ENCODE data around the gene TRMO. TPM values are rescaled to one million over a fixed set of nuclear protein-coding genes. Genes with fewer than 3 reads are reported as not detected.

The TRMO gene
- total and polyA plus RNA-seq, 2 experiments from 2014 or later, result 5.0 to 6.4 TPM

GRCh38 chr9:97903177-97903576 is 19.1 kb downstream of the TRMO start:
- Histone ChIP-seq H3K27ac (ENCODE audit: low read depth) (no peak overlapping the region), H3K9me2 (ENCODE audit: insufficient read depth) (no peaks in the 10 kb centered on the region), H3K27me3 (ENCODE audit: insufficient read depth) (no peaks in the 10 kb centered on the region), H3K4me1 (ENCODE audit: insufficient read depth) (no peaks in the 10 kb centered on the region), H3K79me2 (replicated peaks; ENCODE audit: insufficient read depth) (no peaks in the 10 kb centered on the region), H2AFZ (no peak overlapping the region), H3K4me3 (no peak overlapping the region), H3K36me3 (ENCODE audit: insufficient read depth) (no peaks in the 10 kb centered on the region), H3K4me2 (no peak overlapping the region), H4K20me1 (replicated peaks; ENCODE audit: insufficient read depth) (no peaks in the 10 kb centered on the region; the same call in 1 of the 2 replicates), H3F3A (replicated peaks; ENCODE audit: low read depth) (no peaks in the 10 kb centered on the region)
- H3K36me3 Mint-ChIP-seq (ENCODE audit: low read depth), result no peaks in the 10 kb centered on the region; the same call in 2 of the 3 replicates
- no peaks in the 10 kb centered on the region for H3K4me1 Mint-ChIP-seq
- H3K27me3 Mint-ChIP-seq (ENCODE audit: insufficient read depth, low read depth, poor library complexity), result no peaks in the 10 kb centered on the region
- DNase-seq (ENCODE audit: low spot score), result no peak
- TF ChIP-seq REST (IDR thresholded peaks at IDR 0.05; ENCODE audit: unreplicated experiment), result no peak
- TF ChIP-seq NANOG (IDR thresholded peaks at IDR 0.05; ENCODE audit: borderline replicate concordance), result no peak
- TF ChIP-seq EZH2phosphoT487 (IDR thresholded peaks at IDR 0.05; ENCODE audit: unreplicated experiment), result no peak
- TF ChIP-seq CREB1 (CRISPR knock-in tag; IDR thresholded peaks at IDR 0.05; ENCODE audit: low read depth), result no peak
- no peak for TF ChIP-seq POLR2AphosphoS5 (IDR thresholded peaks at IDR 0.05; ENCODE audit: low read depth)
- no peak for TF ChIP-seq JUNB (IDR thresholded peaks at IDR 0.05; ENCODE audit: unreplicated experiment)
- TF ChIP-seq, protein P1, sequence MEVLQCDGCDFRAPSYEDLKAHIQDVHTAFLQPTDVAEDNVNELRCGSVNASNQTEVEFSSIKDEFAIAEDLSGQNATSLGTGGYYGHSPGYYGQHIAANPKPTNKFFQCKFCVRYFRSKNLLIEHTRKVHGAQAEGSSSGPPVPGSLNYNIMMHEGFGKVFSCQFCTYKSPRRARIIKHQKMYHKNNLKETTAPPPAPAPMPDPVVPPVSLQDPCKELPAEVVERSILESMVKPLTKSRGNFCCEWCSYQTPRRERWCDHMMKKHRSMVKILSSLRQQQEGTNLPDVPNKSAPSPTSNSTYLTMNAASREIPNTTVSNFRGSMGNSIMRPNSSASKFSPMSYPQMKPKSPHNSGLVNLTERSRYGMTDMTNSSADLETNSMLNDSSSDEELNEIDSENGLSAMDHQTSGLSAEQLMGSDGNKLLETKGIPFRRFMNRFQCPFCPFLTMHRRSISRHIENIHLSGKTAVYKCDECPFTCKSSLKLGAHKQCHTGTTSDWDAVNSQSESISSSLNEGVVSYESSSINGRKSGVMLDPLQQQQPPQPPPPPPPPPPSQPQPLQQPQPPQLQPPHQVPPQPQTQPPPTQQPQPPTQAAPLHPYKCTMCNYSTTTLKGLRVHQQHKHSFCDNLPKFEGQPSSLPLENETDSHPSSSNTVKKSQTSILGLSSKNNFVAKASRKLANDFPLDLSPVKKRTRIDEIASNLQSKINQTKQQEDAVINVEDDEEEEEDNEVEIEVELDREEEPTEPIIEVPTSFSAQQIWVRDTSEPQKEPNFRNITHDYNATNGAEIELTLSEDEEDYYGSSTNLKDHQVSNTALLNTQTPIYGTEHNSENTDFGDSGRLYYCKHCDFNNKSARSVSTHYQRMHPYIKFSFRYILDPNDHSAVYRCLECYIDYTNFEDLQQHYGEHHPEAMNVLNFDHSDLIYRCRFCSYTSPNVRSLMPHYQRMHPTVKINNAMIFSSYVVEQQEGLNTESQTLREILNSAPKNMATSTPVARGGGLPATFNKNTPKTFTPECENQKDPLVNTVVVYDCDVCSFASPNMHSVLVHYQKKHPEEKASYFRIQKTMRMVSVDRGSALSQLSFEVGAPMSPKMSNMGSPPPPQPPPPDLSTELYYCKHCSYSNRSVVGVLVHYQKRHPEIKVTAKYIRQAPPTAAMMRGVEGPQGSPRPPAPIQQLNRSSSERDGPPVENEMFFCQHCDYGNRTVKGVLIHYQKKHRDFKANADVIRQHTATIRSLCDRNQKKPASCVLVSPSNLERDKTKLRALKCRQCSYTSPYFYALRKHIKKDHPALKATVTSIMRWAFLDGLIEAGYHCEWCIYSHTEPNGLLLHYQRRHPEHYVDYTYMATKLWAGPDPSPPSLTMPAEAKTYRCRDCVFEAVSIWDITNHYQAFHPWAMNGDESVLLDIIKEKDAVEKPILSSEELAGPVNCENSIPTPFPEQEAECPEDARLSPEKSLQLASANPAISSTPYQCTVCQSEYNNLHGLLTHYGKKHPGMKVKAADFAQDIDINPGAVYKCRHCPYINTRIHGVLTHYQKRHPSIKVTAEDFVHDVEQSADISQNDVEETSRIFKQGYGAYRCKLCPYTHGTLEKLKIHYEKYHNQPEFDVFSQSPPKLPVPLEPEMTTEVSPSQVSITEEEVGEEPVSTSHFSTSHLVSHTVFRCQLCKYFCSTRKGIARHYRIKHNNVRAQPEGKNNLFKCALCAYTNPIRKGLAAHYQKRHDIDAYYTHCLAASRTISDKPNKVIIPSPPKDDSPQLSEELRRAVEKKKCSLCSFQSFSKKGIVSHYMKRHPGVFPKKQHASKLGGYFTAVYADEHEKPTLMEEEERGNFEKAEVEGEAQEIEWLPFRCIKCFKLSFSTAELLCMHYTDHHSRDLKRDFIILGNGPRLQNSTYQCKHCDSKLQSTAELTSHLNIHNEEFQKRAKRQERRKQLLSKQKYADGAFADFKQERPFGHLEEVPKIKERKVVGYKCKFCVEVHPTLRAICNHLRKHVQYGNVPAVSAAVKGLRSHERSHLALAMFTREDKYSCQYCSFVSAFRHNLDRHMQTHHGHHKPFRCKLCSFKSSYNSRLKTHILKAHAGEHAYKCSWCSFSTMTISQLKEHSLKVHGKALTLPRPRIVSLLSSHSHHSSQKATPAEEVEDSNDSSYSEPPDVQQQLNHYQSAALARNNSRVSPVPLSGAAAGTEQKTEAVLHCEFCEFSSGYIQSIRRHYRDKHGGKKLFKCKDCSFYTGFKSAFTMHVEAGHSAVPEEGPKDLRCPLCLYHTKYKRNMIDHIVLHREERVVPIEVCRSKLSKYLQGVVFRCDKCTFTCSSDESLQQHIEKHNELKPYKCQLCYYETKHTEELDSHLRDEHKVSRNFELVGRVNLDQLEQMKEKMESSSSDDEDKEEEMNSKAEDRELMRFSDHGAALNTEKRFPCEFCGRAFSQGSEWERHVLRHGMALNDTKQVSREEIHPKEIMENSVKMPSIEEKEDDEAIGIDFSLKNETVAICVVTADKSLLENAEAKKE (CRISPR knock-in tag; IDR thresholded peaks at IDR 0.05), result no peak
- no peak for ATAC-seq
- no peaks in the 10 kb centered on the region for H3K9me3 Mint-ChIP-seq
- H3K27ac Mint-ChIP-seq, result no peak overlapping the region
- H3K4me3 Mint-ChIP-seq, result no peak overlapping the region

Data from GM23338 (cell line).